Measurements from ENCODE around the gene LTBR. TPM values are rescaled to one million over a fixed set of nuclear protein-coding genes. Genes with fewer than 3 reads are reported as not detected.

Gene LTBR
- total RNA-seq, 4 donors from 2014 or later: 28.1 to 116 (median 83.5) TPM

DNA sequence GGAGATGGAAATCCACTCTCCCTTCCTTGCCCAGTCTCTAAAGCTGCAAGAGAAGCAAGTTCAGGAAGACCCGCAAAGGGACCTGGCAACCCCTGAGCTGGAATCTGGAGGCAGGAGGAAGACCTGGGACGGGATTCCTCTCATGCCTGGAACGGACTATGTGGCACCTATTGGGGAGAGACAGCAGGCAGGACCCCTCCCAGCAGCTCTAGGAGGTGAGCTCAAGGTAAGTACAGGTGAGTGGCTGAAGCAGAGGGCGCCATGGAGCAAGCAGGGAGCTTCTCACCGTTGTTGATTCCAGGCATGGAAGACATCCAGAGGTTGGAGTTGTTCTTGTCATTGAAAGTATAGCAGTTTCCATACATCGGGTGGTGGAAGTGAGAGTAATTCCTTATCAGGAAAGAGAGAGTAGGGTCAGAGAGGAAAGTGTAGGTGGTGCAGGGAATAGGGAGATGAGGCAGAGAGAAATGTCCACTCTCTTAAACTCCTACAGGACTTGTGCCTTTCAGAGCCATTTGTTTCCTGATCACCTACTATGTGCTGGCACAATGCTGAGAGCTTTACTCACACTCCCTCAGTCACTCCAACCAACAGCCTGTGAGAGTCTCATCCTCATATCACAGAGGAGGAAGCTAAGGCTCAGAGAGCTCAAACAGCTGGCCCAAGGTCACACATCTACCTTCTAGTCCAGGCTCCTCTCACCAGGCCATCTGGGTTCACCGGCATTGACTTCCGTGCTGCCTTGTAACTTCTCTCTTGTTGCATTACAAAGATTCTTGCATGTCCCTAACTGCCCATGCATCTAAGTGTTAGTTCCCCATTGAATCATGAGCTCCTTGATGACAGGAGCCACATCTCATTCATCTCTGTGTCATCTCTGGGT lies 28.2 kb upstream of the LTBR start:
- intact Hi-C loops (cut with DNase I; ENCODE audit: low total_unique reads): no loop called here
- no peaks in the 10 kb centered on the region for H3K9me3 ChIP-seq

DNA sequence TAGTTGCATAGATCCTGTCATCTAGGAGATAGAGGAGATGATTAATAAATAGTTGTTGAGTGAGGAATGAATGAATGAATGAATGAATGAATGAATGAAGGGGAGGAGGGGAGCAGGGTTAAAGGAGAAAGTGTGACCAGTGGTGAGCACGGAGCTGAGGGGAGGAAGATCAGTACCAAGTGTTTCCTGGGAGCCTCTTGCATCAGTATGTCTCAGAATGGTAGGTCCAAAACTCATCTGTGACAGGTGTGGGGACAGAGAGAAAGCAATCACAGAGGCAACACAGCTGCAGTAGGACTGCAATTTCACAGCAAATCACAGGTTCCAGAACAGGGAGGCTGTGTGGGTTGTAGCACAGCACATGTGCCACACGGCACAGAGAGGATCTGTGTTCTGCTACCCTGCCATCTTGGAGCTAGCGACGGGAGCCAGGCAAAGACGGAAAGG lies 27.6 kb upstream of the LTBR start:
- Histone ChIP-seq H3K27me3 (no peaks in the 10 kb centered on the region), H3K4me3 (no peak overlapping the region), H3K27ac (no peak overlapping the region), H3K9me3 (no peaks in the 10 kb centered on the region), H3K36me3 (no peaks in the 10 kb centered on the region), H3K4me1 (no peaks in the 10 kb centered on the region)
- no peak for DNase-seq
- TF ChIP-seq POLR2A (IDR thresholded peaks at IDR 0.05): no peak
- TF ChIP-seq, protein P1, sequence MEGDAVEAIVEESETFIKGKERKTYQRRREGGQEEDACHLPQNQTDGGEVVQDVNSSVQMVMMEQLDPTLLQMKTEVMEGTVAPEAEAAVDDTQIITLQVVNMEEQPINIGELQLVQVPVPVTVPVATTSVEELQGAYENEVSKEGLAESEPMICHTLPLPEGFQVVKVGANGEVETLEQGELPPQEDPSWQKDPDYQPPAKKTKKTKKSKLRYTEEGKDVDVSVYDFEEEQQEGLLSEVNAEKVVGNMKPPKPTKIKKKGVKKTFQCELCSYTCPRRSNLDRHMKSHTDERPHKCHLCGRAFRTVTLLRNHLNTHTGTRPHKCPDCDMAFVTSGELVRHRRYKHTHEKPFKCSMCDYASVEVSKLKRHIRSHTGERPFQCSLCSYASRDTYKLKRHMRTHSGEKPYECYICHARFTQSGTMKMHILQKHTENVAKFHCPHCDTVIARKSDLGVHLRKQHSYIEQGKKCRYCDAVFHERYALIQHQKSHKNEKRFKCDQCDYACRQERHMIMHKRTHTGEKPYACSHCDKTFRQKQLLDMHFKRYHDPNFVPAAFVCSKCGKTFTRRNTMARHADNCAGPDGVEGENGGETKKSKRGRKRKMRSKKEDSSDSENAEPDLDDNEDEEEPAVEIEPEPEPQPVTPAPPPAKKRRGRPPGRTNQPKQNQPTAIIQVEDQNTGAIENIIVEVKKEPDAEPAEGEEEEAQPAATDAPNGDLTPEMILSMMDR (IDR thresholded peaks at IDR 0.05): no peak
- intact Hi-C loops (cut with DNase I; ENCODE audit: low total_unique reads): no loop called here

More for the DNA sequence above, 28.2 kb upstream of the LTBR start:
- H3K27ac ChIP-seq: no peak overlapping the region
- TF ChIP-seq, protein P1 (IDR thresholded peaks at IDR 0.05): no peak
- no peak for DNase-seq
- H3K27me3 ChIP-seq: no peaks in the 10 kb centered on the region
- H3K4me3 ChIP-seq: no peak overlapping the region
- no peaks in the 10 kb centered on the region for H3K4me1 ChIP-seq
- H3K36me3 ChIP-seq: no peaks in the 10 kb centered on the region

DNA sequence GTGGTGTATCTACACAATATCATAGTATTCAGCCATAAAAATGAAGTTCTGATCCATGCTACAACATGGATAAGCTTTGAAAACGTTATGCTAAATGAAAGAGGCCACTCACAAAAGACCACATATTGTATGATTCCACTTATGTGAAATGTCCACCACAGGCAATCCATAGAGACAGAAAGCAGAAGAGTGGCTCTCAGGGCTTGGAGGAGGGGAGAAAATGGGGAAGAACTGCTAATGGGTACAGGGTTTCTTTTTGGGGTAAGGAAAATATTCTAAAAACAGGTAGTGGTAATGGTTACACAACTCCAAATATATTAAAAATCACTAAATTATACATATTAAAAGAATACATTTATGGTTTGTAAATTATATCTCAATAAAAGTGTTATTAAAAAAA lies 25.1 kb upstream of the LTBR start:
- Histone ChIP-seq H3K4me1 (no peaks in the 10 kb centered on the region), H3K9me3 (no peaks in the 10 kb centered on the region), H3K36me3 (no peaks in the 10 kb centered on the region), H3K27ac (no peak overlapping the region), H3K4me3 (no peak overlapping the region), H3K27me3 (no peaks in the 10 kb centered on the region)
- TF ChIP-seq POLR2A (IDR thresholded peaks at IDR 0.05): no peak
- TF ChIP-seq, protein P1 (IDR thresholded peaks at IDR 0.05): no peak
- intact Hi-C loops (cut with DNase I; ENCODE audit: low total_unique reads): no loop called here
- DNase-seq: no peak

DNA sequence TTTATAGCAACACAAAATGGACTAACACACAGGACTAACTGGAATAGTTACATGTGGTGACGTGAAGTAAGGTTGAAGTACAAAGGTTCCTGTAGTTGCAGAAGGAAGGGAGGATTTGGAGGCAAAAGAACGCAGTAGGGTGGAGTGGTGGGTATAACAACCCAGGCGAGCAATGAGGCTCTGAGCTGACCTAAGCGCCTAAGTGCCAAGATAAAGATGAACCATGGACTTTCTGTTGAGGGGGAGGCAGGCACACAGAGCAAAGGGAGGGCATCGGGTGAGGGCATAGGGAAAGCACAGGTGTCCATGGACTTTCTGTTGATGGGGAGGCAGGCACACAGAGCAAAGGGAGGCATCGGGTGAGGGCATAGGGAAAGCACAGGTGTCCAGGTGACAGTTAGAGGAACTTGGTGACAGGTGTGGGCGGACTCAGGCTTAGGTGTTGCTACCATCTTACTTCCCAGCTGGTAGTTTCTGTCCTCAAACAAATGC lies 23.8 kb upstream of the LTBR start:
- intact Hi-C loops (cut with DNase I; ENCODE audit: low total_unique reads): no loop called here
- H3K4me1 ChIP-seq: no peaks in the 10 kb centered on the region
- H3K4me3 ChIP-seq: no peak overlapping the region
- no peaks in the 10 kb centered on the region for H3K27me3 ChIP-seq
- no peaks in the 10 kb centered on the region for H3K9me3 ChIP-seq
- no peak for DNase-seq
- H3K27ac ChIP-seq: no peak overlapping the region
- no peaks in the 10 kb centered on the region for H3K36me3 ChIP-seq
- TF ChIP-seq POLR2A (IDR thresholded peaks at IDR 0.05): no peak
- TF ChIP-seq, protein P1 (IDR thresholded peaks at IDR 0.05): no peak

All from uterus (tissue), 4 donors.